ENCODE data around the gene ARID1B. TPM values are rescaled to one million over a fixed set of nuclear protein-coding genes. Genes with fewer than 3 reads are reported as not detected.

ARID1B gene
- total and polyA plus RNA-seq, 2 experiments from 2014 or later = 32.9 to 67.0 TPM

GRCh38 chr6:156878681-156879080, 101.5 kb downstream of the ARID1B start:
- no peak overlapping the region for H2AFZ ChIP-seq
- no peaks in the 10 kb centered on the region for H3K9me2 ChIP-seq (replicated peaks; ENCODE audit: insufficient read depth)
- no peaks in the 10 kb centered on the region for H3K27me3 ChIP-seq
- no peaks in the 10 kb centered on the region for H3K36me3 ChIP-seq (replicated peaks; ENCODE audit: insufficient read depth, low read depth)
- H3K4me1 ChIP-seq (ENCODE audit: insufficient read depth) = peaks cover 13% of the 10 kb centered on the region
- peaks cover 99% of the 10 kb centered on the region for H3K79me2 ChIP-seq
- no peaks in the 10 kb centered on the region for H3K9me3 ChIP-seq (ENCODE audit: low read depth)
- no peak for DNase-seq (ENCODE audit: low spot score)
- no peak overlapping the region for H3K27ac ChIP-seq
- no peak overlapping the region for H3K4me3 ChIP-seq
- WGBS (ENCODE audit: low lambda C conversion rate, missing lambda C conversion rate) = 90% methylated on average over 4 of the region's 4 CpGs
- peaks cover 83% of the 10 kb centered on the region for H4K20me1 ChIP-seq (ENCODE audit: insufficient read depth, poor library complexity, severe bottlenecking)
- TF ChIP-seq EZH2 (IDR thresholded peaks at IDR 0.05; ENCODE audit: borderline replicate concordance) (no peak), CTCF (IDR thresholded peaks at IDR 0.05; ENCODE audit: poor library complexity) (no peak), EZH2phosphoT487 (IDR thresholded peaks at IDR 0.05; ENCODE audit: low read depth, severe bottlenecking, unreplicated experiment) (no peak)
- H3K4me2 ChIP-seq = peak overlapping the region; percentile 31

- peaks cover 16% of the 10 kb centered on the region for H3K4me1 ChIP-seq (ENCODE audit: insufficient read depth)
- no peak overlapping the region for H2AFZ ChIP-seq
- peak overlapping the region; percentile 31 for H3K4me2 ChIP-seq
- WGBS (ENCODE audit: low lambda C conversion rate, missing lambda C conversion rate) = 69% methylated on average over 4 of the region's 4 CpGs
- no peaks in the 10 kb centered on the region for H3K9me3 ChIP-seq (ENCODE audit: low read depth)
- no peaks in the 10 kb centered on the region for H3K27me3 ChIP-seq
- no peaks in the 10 kb centered on the region for H3K36me3 ChIP-seq (replicated peaks; ENCODE audit: insufficient read depth, low read depth)
- H3K9me2 ChIP-seq (replicated peaks; ENCODE audit: insufficient read depth) = no peaks in the 10 kb centered on the region
- no peak for DNase-seq (ENCODE audit: low spot score)
- H4K20me1 ChIP-seq (ENCODE audit: insufficient read depth, poor library complexity, severe bottlenecking) = peaks cover 84% of the 10 kb centered on the region
- TF ChIP-seq CTCF (IDR thresholded peaks at IDR 0.05; ENCODE audit: poor library complexity) (no peak), EZH2phosphoT487 (IDR thresholded peaks at IDR 0.05; ENCODE audit: low read depth, severe bottlenecking, unreplicated experiment) (no peak), EZH2 (IDR thresholded peaks at IDR 0.05; ENCODE audit: borderline replicate concordance) (no peak)
- H3K4me3 ChIP-seq = no peak overlapping the region
- H3K27ac ChIP-seq = peak overlapping the region; percentile 26
- peaks cover 99% of the 10 kb centered on the region for H3K79me2 ChIP-seq
Observed at GRCh38 chr6:156879186-156879585, 102.0 kb downstream of the ARID1B start.

- Histone ChIP-seq H3K79me2 (peaks cover 99% of the 10 kb centered on the region), H3K4me3 (no peak overlapping the region), H2AFZ (no peak overlapping the region), H3K4me2 (peak overlapping the region; percentile 31), H3K36me3 (replicated peaks; ENCODE audit: insufficient read depth, low read depth) (no peaks in the 10 kb centered on the region), H3K4me1 (ENCODE audit: insufficient read depth) (peaks cover 16% of the 10 kb centered on the region), H4K20me1 (ENCODE audit: insufficient read depth, poor library complexity, severe bottlenecking) (peaks cover 84% of the 10 kb centered on the region), H3K27ac (peak overlapping the region; percentile 26), H3K27me3 (no peaks in the 10 kb centered on the region), H3K9me2 (replicated peaks; ENCODE audit: insufficient read depth) (no peaks in the 10 kb centered on the region), H3K9me3 (ENCODE audit: low read depth) (no peaks in the 10 kb centered on the region)
- WGBS (ENCODE audit: low lambda C conversion rate, missing lambda C conversion rate) = 67% methylated on average over 3 of the region's 3 CpGs
- TF ChIP-seq EZH2phosphoT487 (IDR thresholded peaks at IDR 0.05; ENCODE audit: low read depth, severe bottlenecking, unreplicated experiment) (no peak), CTCF (IDR thresholded peaks at IDR 0.05; ENCODE audit: poor library complexity) (no peak), EZH2 (IDR thresholded peaks at IDR 0.05; ENCODE audit: borderline replicate concordance) (no peak)
- no peak for DNase-seq (ENCODE audit: low spot score)
Observed at GRCh38 chr6:156879591-156879990, 102.4 kb downstream of the ARID1B start.

GRCh38 chr6:156880913-156881312, 103.7 kb downstream of the ARID1B start:
- Histone ChIP-seq H3K27ac (no peak overlapping the region), H3K4me3 (no peak overlapping the region), H3K9me3 (ENCODE audit: low read depth) (no peaks in the 10 kb centered on the region), H2AFZ (no peak overlapping the region), H3K27me3 (no peaks in the 10 kb centered on the region), H3K36me3 (replicated peaks; ENCODE audit: insufficient read depth, low read depth) (no peaks in the 10 kb centered on the region), H3K9me2 (replicated peaks; ENCODE audit: insufficient read depth) (no peaks in the 10 kb centered on the region), H3K79me2 (peaks cover 99% of the 10 kb centered on the region), H3K4me1 (ENCODE audit: insufficient read depth) (peaks cover 16% of the 10 kb centered on the region), H4K20me1 (ENCODE audit: insufficient read depth, poor library complexity, severe bottlenecking) (peaks cover 87% of the 10 kb centered on the region), H3K4me2 (no peak overlapping the region)
- WGBS (ENCODE audit: low lambda C conversion rate, missing lambda C conversion rate) = 80% methylated on average over 3 of the region's 3 CpGs
- TF ChIP-seq EZH2 (IDR thresholded peaks at IDR 0.05; ENCODE audit: borderline replicate concordance) (no peak), CTCF (IDR thresholded peaks at IDR 0.05; ENCODE audit: poor library complexity) (no peak), EZH2phosphoT487 (IDR thresholded peaks at IDR 0.05; ENCODE audit: low read depth, severe bottlenecking, unreplicated experiment) (no peak)
- no peak for DNase-seq (ENCODE audit: low spot score)
